GM12872 (cell line): ENCODE results near the gene C3orf33.

Experiments
- TF ChIP-seq, protein P1 (sequence below): IDR thresholded peaks from 3 replicates; pipeline ENCODE4 v1.5.1; 2011; ENCODE audit warnings: low read depth, mild to moderate bottlenecking, low read length, moderate library complexity; ENCODE audit not compliant: insufficient read depth

The C3orf33 gene

DNA sequence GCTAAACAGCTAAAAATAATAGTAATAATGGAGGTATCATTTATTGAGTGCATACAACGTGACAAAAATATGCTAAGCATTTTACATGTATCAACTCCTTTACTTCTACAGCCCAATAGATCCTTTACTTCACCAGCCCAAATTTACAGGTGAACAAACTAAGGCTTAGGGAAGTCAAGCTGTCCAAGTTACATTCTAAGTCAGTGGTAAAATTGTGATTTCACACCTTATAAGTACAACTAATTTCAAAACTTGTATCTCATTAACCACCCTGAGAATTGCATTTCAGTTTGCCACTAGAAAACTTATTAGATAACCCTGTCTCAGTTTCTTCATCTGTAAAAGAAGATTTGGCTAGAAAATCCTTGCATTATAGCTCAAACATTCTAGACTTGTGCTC, 37.5 kb upstream of the C3orf33 start:
- TF ChIP-seq, protein P1, sequence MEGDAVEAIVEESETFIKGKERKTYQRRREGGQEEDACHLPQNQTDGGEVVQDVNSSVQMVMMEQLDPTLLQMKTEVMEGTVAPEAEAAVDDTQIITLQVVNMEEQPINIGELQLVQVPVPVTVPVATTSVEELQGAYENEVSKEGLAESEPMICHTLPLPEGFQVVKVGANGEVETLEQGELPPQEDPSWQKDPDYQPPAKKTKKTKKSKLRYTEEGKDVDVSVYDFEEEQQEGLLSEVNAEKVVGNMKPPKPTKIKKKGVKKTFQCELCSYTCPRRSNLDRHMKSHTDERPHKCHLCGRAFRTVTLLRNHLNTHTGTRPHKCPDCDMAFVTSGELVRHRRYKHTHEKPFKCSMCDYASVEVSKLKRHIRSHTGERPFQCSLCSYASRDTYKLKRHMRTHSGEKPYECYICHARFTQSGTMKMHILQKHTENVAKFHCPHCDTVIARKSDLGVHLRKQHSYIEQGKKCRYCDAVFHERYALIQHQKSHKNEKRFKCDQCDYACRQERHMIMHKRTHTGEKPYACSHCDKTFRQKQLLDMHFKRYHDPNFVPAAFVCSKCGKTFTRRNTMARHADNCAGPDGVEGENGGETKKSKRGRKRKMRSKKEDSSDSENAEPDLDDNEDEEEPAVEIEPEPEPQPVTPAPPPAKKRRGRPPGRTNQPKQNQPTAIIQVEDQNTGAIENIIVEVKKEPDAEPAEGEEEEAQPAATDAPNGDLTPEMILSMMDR, result no peak

DNA sequence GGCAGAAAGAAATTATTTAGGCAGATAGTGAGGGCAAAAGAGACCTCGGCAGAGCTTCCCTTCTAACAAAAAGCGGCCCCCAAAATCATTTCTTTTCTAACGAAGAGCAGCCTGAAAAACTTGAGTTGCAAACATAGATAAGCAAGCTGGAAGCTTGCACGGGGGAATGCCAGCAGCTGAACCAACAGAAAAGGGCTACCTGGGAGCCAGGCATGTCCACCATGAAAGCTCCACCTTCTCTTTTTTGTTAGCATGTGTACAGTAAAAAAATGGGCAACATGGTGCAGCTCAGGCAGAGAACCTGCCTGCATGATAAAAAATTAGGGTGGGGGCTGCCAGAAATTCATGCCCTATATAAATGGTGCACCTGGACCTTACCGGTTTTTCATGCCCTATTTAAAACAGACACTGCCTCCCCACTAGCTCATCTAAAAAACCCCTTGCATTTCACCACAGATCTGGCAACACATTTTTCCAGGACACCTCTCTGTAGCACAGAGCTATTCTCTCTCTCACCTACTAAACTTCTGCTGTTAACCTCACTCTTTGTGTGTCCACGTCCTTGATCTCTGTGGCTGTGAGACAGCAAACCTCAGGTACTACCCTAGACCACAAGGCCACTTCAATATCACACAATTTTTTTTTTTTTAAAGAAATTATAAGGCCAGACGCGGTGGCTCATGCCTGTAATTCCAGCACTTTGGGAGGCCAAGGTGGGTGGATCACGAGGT, 29.4 kb upstream of the C3orf33 start:
- TF ChIP-seq, protein P1, result no peak

DNA sequence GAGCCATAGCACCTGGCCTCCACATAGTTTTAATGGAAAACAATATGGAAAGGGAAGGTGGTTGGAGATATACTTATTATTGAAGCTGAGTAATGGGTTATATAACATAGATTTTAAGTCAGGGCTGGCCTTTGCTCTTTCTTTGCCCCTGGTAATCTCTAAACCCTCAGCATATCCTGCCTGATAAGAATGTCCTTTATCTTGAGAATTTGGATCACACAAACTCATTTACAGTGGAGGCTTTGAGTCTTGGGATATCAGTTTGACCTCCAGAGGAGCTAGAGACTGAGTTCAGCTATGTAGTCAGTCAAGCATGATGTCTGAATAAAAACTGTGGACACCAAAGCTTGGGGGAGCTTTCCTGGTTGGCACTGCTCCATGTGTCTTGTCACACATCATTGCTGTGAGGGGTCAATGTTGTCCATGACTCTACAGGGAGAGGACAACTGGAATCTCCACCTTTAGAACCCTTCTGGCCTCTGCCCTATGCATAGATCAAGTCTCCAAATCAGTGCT, 9.0 kb upstream of the C3orf33 start:
- TF ChIP-seq, protein P1, result no peak

DNA sequence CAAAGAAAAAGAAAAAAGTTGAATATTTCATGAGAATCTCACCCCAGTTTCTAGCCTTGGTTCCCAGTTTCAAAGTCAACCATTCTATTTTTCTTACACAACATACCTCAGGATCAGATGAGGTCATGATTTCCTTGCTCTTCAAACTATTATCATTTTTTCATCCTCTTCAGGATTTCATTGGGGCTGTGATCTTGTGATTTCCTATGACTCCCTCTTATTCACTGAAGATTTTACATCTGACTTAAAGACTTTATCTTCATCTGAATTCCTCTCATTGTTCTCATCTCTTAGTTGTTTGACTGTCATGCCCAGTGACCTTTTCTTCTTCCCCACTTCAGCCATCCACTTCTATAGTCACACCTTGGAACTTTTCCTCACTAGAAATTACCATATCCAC, 3.1 kb upstream of the C3orf33 start:
- TF ChIP-seq, protein P1, result no peak

DNA sequence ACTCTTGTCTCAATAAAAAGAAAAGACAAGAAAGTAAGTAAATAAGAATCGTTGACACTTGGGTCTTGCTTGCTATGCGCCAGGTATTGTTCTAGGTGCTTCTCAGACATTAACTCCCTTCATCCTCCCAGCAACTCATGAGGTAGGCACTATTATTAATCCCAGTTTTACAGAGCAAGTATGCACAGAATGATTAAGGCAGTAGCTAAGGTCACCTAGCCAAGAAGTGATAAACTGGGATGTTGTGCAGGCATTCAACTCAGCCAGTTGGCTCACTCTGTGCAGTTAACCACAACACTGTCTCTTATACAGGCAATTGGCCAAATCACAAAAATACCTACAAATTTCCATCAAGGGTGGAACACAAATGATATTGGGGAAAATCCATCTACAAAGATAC, 1.7 kb upstream of the C3orf33 start:
- TF ChIP-seq, protein P1, result no peak

DNA sequence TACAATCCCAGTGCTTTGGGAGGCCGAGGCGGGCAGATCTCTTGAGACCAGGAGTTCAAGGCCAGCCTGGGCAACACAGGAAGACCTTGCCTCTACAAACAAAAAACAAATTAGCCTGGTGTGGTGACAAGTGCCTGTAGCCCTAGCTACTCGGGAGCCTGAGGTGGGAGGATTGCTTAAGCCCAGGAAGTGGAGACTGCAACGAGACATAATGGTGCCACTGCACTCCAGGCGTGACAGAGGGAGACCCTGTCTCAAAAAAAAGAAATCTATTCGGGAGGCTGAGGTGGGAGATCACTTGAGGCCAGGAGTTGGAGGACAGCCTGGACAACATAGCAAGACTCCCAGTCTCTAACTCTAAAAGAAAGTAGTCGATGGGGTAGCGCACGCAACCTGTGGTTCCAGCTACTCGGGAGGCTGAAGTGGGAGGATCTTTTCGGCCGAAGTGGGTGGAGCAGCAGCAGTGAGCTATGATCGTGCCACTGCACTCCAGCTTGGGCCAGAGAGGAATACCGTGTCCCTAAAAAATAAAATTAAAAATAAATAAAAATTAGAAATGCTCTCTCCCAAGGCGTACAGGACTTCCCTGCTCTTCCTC, 775 bp downstream of the C3orf33 start:
- TF ChIP-seq, protein P1, result no peak

DNA sequence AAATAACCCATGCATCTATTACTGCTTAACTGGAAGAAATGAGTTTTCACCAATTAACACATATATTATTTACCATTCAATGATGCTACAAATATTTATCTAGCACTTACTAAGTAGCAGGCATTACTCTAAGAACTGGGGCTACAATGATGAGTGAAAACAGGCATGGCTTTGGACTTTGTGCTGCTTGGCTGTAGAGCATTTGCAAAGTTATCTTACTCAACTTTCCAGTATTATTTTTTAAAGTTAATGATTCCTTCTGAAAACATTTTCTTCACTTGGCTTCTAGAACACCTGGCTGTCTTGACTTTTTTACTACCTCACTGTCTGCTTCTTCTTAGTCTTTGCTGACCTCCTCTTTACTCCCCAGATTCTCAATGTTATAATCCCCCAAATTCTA, 1.8 kb downstream of the C3orf33 start:
- TF ChIP-seq, protein P1, result no peak
